Brain microvascular endothelial cell (primary cell): ENCODE measurements around the gene CDR2.
"Not testable (repeated sequence)": the region's sequence is repeated elsewhere in the genome, so short reads cannot be mapped to it uniquely, and the experiment has no call there.

Experiments
- DNase-seq: peaks from one replicate; pipeline ENCODE4 v3.0.0-alpha.2; 2020
- H3K27ac ChIP-seq: fragments of 250-450 bp; sonication (Bioruptor Pico); 2 replicates; pipeline ENCODE4 v1.5.1; 2020; ENCODE audit warnings: mild to moderate bottlenecking, moderate library complexity
- H3K27me3 ChIP-seq: fragments of 250-450 bp; sonication (Bioruptor Pico); replicated peaks from 2 replicates; pipeline ENCODE4 v1.5.1; 2020; ENCODE audit warnings: mild to moderate bottlenecking
- H3K36me3 ChIP-seq: fragments of 250-450 bp; sonication (Bioruptor Pico); replicated peaks from 2 replicates; pipeline ENCODE4 v1.5.1; 2020; ENCODE audit warnings: mild to moderate bottlenecking
- H3K4me3 ChIP-seq: 2 replicates; pipeline ENCODE4 v1.5.1; 2011; ENCODE audit warnings: low read depth, mild to moderate bottlenecking, control low read depth, low read length, moderate library complexity
- in situ Hi-C: cut with HindIII; loops from 2 replicates; pipeline ENCODE4 v1.10.0; 2017; ENCODE audit warnings: low sequenced_read_pairs, low pct_ligation_motif_present
- TF ChIP-seq, protein P1 (sequence below): IDR thresholded peaks from 2 replicates; pipeline ENCODE4 v1.5.1; 2011; ENCODE audit warnings: low read depth, mild to moderate bottlenecking, moderate library complexity, low read length, control low read depth, inconsistent platforms; ENCODE audit errors: missing control alignments

Gene CDR2

DNA sequence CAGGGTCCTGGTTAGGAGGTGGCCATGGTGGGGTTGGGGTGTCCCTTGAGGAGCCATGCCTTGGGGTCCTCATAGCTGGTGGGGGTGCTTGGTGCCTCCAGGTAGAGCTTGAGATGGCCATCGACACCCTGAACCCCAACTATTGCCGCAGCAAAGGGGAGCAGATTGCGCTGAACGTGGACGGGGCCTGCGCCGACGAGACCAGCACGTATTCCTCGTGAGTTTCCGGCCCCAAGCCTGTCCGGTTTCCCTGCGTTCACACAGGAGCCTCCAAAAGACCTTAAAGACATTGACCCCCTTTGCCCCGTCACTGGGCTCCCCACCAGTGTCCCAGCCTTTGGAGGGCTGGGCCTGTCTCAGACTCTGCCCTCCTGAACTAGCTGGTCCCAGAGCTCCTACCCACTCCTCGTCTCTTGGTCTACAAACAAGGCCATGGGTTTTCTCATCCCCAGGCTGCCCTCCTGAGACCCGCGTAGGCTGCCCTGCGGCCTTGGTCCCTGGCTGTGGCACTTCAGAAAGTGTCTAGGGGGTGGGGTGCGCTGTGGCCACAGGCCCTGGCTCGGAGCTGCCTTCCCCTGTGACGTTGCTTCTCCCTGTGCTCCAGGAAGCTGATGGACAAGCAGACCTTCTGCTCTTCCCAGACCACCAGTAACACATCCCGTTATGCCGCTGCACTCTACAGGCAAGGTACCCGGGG, 65.4 kb downstream of the CDR2 start:
- Histone ChIP-seq H3K4me3 (no peak overlapping the region), H3K27ac (no peak overlapping the region), H3K27me3 (no peaks in the 10 kb centered on the region), H3K36me3 (peaks cover 61% of the 10 kb centered on the region)
- no peak for DNase-seq
- in situ Hi-C loops, result no loop called here
- TF ChIP-seq, protein P1, sequence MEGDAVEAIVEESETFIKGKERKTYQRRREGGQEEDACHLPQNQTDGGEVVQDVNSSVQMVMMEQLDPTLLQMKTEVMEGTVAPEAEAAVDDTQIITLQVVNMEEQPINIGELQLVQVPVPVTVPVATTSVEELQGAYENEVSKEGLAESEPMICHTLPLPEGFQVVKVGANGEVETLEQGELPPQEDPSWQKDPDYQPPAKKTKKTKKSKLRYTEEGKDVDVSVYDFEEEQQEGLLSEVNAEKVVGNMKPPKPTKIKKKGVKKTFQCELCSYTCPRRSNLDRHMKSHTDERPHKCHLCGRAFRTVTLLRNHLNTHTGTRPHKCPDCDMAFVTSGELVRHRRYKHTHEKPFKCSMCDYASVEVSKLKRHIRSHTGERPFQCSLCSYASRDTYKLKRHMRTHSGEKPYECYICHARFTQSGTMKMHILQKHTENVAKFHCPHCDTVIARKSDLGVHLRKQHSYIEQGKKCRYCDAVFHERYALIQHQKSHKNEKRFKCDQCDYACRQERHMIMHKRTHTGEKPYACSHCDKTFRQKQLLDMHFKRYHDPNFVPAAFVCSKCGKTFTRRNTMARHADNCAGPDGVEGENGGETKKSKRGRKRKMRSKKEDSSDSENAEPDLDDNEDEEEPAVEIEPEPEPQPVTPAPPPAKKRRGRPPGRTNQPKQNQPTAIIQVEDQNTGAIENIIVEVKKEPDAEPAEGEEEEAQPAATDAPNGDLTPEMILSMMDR, result no peak

DNA sequence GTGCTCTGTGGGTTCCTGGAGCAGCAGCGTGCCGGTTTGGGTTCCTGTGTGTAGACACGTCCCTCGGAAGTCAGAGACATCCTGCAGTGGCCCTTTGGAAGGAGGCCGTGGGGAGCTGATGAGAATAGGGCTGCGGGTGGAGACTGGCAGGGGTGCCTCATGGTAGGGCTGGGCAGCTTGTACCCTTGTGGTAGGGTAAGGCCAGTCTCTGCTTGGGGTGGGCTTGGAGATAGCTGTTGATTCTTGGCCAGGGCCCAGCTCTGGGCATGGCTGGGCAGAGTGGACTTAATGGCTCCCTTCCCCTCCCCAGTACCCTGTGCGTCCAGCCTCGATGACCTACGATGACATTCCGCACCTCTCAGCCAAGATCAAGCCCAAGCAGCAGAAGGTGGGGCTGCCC, 66.6 kb downstream of the CDR2 start:
- peaks cover 54% of the 10 kb centered on the region for H3K36me3 ChIP-seq
- DNase-seq, result no peak
- no peak overlapping the region for H3K4me3 ChIP-seq
- no peak overlapping the region for H3K27ac ChIP-seq
- TF ChIP-seq, protein P1, result no peak
- H3K27me3 ChIP-seq, result no peaks in the 10 kb centered on the region
- in situ Hi-C loops, result no loop called here

DNA sequence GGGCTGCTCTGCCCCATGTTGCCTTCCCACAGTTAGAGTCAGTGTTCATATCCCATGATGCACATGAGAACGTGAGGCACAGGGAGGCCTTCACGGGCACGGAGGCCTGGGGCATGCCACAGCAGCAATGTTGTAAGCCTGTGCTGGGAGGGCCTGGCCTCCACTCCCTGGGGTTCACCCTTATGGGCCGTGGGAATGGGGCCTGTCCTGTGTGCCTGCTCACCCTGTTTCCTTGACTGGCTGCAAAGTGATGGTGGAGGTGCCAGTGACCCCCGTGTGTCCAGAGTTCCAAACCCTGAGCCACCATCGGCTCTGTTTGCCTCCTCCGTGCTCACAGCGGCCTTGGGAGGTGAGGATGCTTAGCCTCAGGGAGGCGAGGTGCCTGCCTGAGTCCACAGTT, 67.6 kb downstream of the CDR2 start:
- Histone ChIP-seq H3K36me3 (peaks cover 52% of the 10 kb centered on the region), H3K27me3 (no peaks in the 10 kb centered on the region), H3K4me3 (no peak overlapping the region), H3K27ac (no peak overlapping the region)
- DNase-seq, result no peak
- TF ChIP-seq, protein P1, result no peak
- in situ Hi-C loops, result no loop called here

DNA sequence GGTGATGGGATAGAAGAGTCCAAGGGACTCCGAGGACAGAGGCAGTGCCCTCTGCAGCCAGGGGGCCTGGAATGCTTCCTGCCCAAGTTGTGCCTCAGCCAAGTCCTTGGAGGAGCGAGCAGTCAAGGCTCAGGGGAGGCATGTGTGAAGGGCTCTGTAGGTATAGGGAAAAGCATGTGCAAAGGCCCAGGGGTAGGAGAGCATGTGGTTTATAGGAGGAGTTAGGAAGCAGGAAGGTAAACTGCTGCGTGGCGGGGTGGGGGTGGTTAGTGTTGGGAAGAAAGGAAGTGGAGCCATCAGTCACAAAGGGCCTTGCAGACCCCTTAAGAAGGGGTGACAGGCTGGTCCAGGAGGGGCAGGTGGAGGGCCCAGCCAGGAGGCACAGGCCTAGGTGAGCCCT, 70.0 kb downstream of the CDR2 start:
- TF ChIP-seq, protein P1, result no peak
- no peak overlapping the region for H3K4me3 ChIP-seq
- peaks cover 41% of the 10 kb centered on the region for H3K36me3 ChIP-seq
- no peak overlapping the region for H3K27ac ChIP-seq
- H3K27me3 ChIP-seq, result no peaks in the 10 kb centered on the region
- DNase-seq, result no peak
- in situ Hi-C loops, result no loop called here

DNA sequence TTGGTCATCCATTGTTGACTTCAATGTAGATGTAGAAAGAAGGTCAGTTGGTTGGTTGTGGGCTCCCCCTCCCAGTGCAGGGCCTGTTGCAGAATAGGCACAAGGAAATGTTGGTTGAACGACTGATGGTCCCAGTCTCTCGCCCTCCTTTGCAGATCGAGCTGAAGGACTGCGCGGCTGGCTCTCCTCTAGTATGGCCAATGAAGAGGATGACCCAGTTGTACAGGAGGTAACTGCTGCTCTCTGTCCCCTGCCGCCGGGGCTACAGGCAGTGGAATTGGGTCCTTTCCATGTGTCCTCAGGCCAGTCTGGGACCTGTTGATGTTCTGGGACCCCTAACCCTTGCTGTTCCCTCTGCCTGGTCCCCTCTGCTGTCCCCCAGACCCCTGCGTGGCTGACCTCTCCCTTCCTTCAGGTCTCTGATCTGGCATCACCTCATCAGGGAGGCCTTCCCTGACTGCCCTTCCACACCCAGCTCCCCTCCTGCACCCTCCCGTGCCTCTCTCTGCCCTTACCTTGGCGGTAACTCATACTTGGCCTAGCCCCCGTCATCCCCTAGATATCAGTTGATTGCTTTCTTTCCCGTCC, 71.5 kb downstream of the CDR2 start:
- Histone ChIP-seq H3K27me3 (no peaks in the 10 kb centered on the region), H3K27ac (no peak overlapping the region), H3K4me3 (no peak overlapping the region), H3K36me3 (peaks cover 27% of the 10 kb centered on the region)
- in situ Hi-C loops, result no loop called here
- DNase-seq, result no peak
- TF ChIP-seq, protein P1, result no peak

DNA sequence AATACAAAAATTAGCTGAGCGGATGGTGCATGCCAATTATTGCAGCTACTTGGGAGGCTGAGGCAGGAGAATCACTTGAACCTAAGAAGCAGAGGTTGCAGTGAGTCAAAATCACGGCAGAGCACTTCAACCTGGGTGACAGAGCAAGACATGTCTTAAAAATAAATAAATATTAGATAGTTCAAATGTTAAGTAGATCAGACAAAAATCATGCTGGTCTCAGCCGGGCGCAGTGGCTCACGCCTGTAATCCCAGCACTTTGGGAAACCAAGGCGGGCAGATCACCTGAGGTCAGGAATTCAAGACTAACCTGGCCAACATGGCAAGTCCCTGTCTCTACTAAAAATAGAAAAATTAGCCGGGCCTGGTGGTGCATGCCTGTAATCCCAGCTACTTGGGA, 73.0 kb downstream of the CDR2 start:
- peaks cover 15% of the 10 kb centered on the region for H3K36me3 ChIP-seq
- in situ Hi-C loops, H3K27me3 ChIP-seq, H3K27ac ChIP-seq, DNase-seq, H3K4me3 ChIP-seq: not testable (repeated sequence)
